GM12878 (cell line): ENCODE results near the gene SLC2A9. TPM values are rescaled to one million over a fixed set of nuclear protein-coding genes. Genes with fewer than 3 reads are reported as not detected.

ENCODE experiments used
- ATAC-seq: fragments of 200-7000 bp; cut with Tn5 transposase; 3 replicates; pipeline ENCODE4 v1.9.1; 2020; ENCODE audit warnings: mild to moderate bottlenecking, moderate library complexity
- BruUV-seq: library from RNA; stranded (reverse); fragments of 400-500 nt; replicated peaks from 2 replicates; lab custom pipeline; 2021; lab: Mats Ljungman, UMichigan
- CTCF ChIA-PET: fragments of 300-600 bp; sonication (Branson Sonifier 250); formaldehyde crosslinking; extraction: SDS; loops from one replicate; lab custom pipeline; 2021; ENCODE audit warnings: inconsistent platforms; lab: Yijun Ruan, JAX
- POLR2A ChIA-PET: fragments of 350-600 bp; formaldehyde crosslinking; extraction: SDS; loops from one replicate; lab custom pipeline; 2021; ENCODE audit warnings: inconsistent platforms; lab: Charles Lee
- RAD21 ChIA-PET: fragments of 300-600 bp; sonication (Branson Sonifier 250); formaldehyde crosslinking; loops from one replicate; lab custom pipeline; 2023; ENCODE audit warnings: antibody characterized with exemption; ENCODE audit not compliant: unreplicated experiment; lab: Charles Lee
- SMC1A ChIA-PET: fragments of 300-600 bp; sonication (Branson Sonifier 250); formaldehyde crosslinking; loops from one replicate; lab custom pipeline; 2023; ENCODE audit not compliant: unreplicated experiment, uncharacterized antibody; lab: Charles Lee
- DNase-seq: peaks from one replicate; pipeline ENCODE4 v3.0.0-alpha.2; 2011; ENCODE audit warnings: low read depth, low spot score
- FAIRE-seq: peaks from 3 replicates; lab custom pipeline; 2011; peaks lifted over from hg19 to GRCh38; lab: Jason Lieb, UNC
- H2AFZ ChIP-seq: 2 replicates; pipeline ENCODE4 v1.6.0; 2011; ENCODE audit warnings: low read depth, low read length, control low read depth; ENCODE audit not compliant: control insufficient read depth
- H3K27ac ChIP-seq: 2 replicates; pipeline ENCODE4 v1.5.1; 2011; ENCODE audit warnings: control low read depth; ENCODE audit not compliant: control insufficient read depth, insufficient read depth
- H3K27me3 ChIP-seq, 2 experiments: replicated peaks in 1 of 2; 2 replicates each; pipeline versions ENCODE4 v1.6.0 to v1.6.1; 2011; ENCODE audit warnings: low read length in 1 of 2; ENCODE audit not compliant: control insufficient read depth in 2 of 2, insufficient read depth in 2 of 2
- H3K36me3 ChIP-seq, 2 experiments: 2 replicates each; pipeline ENCODE4 v1.5.1; 2011; ENCODE audit warnings: low read length in 1 of 2; ENCODE audit not compliant: control insufficient read depth in 2 of 2, insufficient read depth in 2 of 2
- H3K4me1 ChIP-seq: 2 replicates; pipeline ENCODE4 v1.6.1; 2011; ENCODE audit warnings: mild to moderate bottlenecking, low read length, moderate library complexity, mixed read lengths; ENCODE audit not compliant: control insufficient read depth, insufficient read depth
- H3K4me2 ChIP-seq: 2 replicates; pipeline ENCODE4 v1.6.0; 2011; ENCODE audit warnings: control low read depth; ENCODE audit not compliant: control insufficient read depth, insufficient read depth
- H3K4me3 ChIP-seq: fragments of 200-600 bp; sonication (generic); 2 replicates; pipeline ENCODE4 v1.5.1; 2016
- H3K79me2 ChIP-seq: 2 replicates; pipeline ENCODE4 v1.6.0; 2011; ENCODE audit warnings: low read length; ENCODE audit not compliant: control insufficient read depth, insufficient read depth
- H3K9ac ChIP-seq: 2 replicates; pipeline ENCODE4 v1.8.0; 2011; ENCODE audit warnings: low read length, control low read depth, mixed read lengths; ENCODE audit not compliant: control insufficient read depth, insufficient read depth
- H3K9me3 ChIP-seq: replicated peaks from 3 replicates; pipeline ENCODE4 v1.5.1; 2011; ENCODE audit warnings: mild to moderate bottlenecking, low read length; ENCODE audit not compliant: control insufficient read depth, insufficient read depth
- H4K20me1 ChIP-seq: 2 replicates; pipeline ENCODE4 v1.6.0; 2011; ENCODE audit not compliant: control insufficient read depth, insufficient read depth
- BCL11A ChIP-seq: IDR thresholded peaks from 2 replicates; pipeline ENCODE4 v1.6.1; 2011; ENCODE audit warnings: low read depth, low read length
- BRCA1 ChIP-seq: IDR thresholded peaks from 2 replicates; pipeline ENCODE4 v1.6.1; 2011; ENCODE audit warnings: low read depth, low read length, improper control_type of control experiment
- CHD1 ChIP-seq: IDR thresholded peaks from 2 replicates; pipeline ENCODE4 v1.6.1; 2012; ENCODE audit warnings: low read depth, low read length, improper control_type of control experiment
- CREM ChIP-seq: IDR thresholded peaks from 2 replicates; pipeline ENCODE4 v1.6.1; 2014; ENCODE audit warnings: antibody characterized with exemption, low read depth
- EGR1 ChIP-seq, 2 experiments: IDR thresholded peaks; 1 replicate in 1 of 2; 2 replicates in 1 of 2; pipeline ENCODE4 v1.6.1; 2011 to 2012; ENCODE audit warnings: low read depth in 2 of 2, low read length in 2 of 2, borderline replicate concordance in 1 of 2, mild to moderate bottlenecking in 1 of 2, moderate library complexity in 1 of 2
- EP300 ChIP-seq, 2 experiments: fragments of 150-350 bp in 1 of 2; IDR thresholded peaks; 2 replicates each; pipeline ENCODE4 v1.6.1; 2011 to 2012; ENCODE audit warnings: low read depth in 2 of 2, low read length in 2 of 2, borderline replicate concordance in 1 of 2, improper control_type of control experiment in 1 of 2, inconsistent platforms in 1 of 2; ENCODE audit not compliant: control insufficient read depth in 1 of 2
- ETV6 ChIP-seq, 2 experiments: fragments of 450-650 bp in 1 of 2; IDR thresholded peaks in 1 of 2; conservative IDR thresholded peaks in 1 of 2; 2 replicates each; pipeline ENCODE4 v1.6.1; 2014; ENCODE audit warnings: antibody characterized with exemption in 1 of 2, borderline replicate concordance in 1 of 2, low read depth in 1 of 2, mild to moderate bottlenecking in 1 of 2, moderate library complexity in 1 of 2
- HDAC6 ChIP-seq: fragments of 200-600 bp; sonication (generic); IDR thresholded peaks from one replicate; pipeline ENCODE4 v1.8.0; 2017; ENCODE audit warnings: antibody characterized with exemption; ENCODE audit not compliant: unreplicated experiment
- IKZF1 ChIP-seq: fragments of 450-650 bp; conservative IDR thresholded peaks from 2 replicates; pipeline ENCODE4 v1.6.1; 2017; ENCODE audit warnings: antibody characterized with exemption, mild to moderate bottlenecking
- KDM1A ChIP-seq: fragments of 200-600 bp; sonication (generic); IDR thresholded peaks from 2 replicates; pipeline ENCODE4 v1.6.1; 2016; ENCODE audit warnings: borderline replicate concordance
- MEF2B ChIP-seq: fragments of 450-650 bp; IDR thresholded peaks from 2 replicates; pipeline ENCODE4 v1.6.1; 2018; ENCODE audit warnings: mild to moderate bottlenecking, moderate library complexity; ENCODE audit not compliant: partially characterized antibody, poor library complexity, severe bottlenecking
- MTA2 ChIP-seq: fragments of 450-650 bp; IDR thresholded peaks from 2 replicates; pipeline ENCODE4 v1.6.1; 2016; ENCODE audit warnings: low read depth, mild to moderate bottlenecking, moderate library complexity
- NR2C1 ChIP-seq: fragments of 450-650 bp; IDR thresholded peaks from 2 replicates; pipeline ENCODE4 v1.6.1; 2017; ENCODE audit warnings: antibody characterized with exemption, mild to moderate bottlenecking, moderate library complexity
- POLR2A ChIP-seq: IDR thresholded peaks from 2 replicates; pipeline ENCODE4 v1.6.1; 2011; ENCODE audit warnings: low read depth, mild to moderate bottlenecking, low read length
- POLR2AphosphoS2 ChIP-seq: IDR thresholded peaks from 2 replicates; pipeline ENCODE4 v1.6.1; 2011; ENCODE audit warnings: low read depth, mild to moderate bottlenecking, low read length, improper control_type of control experiment, moderate library complexity
- STAT3 ChIP-seq: IDR thresholded peaks from 2 replicates; pipeline ENCODE4 v1.6.1; 2011; ENCODE audit warnings: low read depth, low read length, improper control_type of control experiment
- TAF1 ChIP-seq: IDR thresholded peaks from 2 replicates; pipeline ENCODE4 v1.6.1; 2011; ENCODE audit warnings: mild to moderate bottlenecking, low read depth, low read length, borderline replicate concordance
- YBX1 ChIP-seq: fragments of 450-650 bp; IDR thresholded peaks from 2 replicates; pipeline ENCODE4 v1.6.1; 2016; ENCODE audit warnings: antibody characterized with exemption
- WGBS: methylation state at CpG from one replicate; pipeline ENCODE4 v1.1.6; 2016; ENCODE audit warnings: low lambda C conversion rate; ENCODE audit not compliant: insufficient replicate concordance, insufficient coverage; ENCODE audit errors: missing lambda C conversion rate; 5-methylcytosine and 5-hydroxymethylcytosine counted together
- in situ Hi-C: fragments of 300-500 bp; cut with MboI; formaldehyde crosslinking; loops from 9 replicates; pipeline ENCODE4 v1.14.3; 2018; ENCODE audit warnings: mixed read lengths
- intact Hi-C: fragments of 100-400 bp; cut with micrococcal nuclease; formaldehyde crosslinking; loops from one replicate; pipeline ENCODE4 v1.14.2; 2022; ENCODE audit not compliant: unreplicated experiment
- polyA plus RNA-seq, 11 experiments: library from polyadenylated mRNA; depleted of rRNA in 4 of 11; unstranded in 6 of 11; stranded (reverse) in 5 of 11; fragments of >200 nt; fragmentation: Nextera tagmentation in 4 of 11; fragmentation: Illumina TruSeq in 1 of 11; extraction: Ambion mirVana in 4 of 11; extraction: Trizol in 1 of 11; gene quantifications; 1 replicate in 1 of 11; 2 replicates in 10 of 11; pipeline versions ENCODE4 v1.2.1 to v1.2.3, GENCODE V29; 2011 to 2016; ENCODE audit warnings: inconsistent platforms in 2 of 11, missing spikeins in 2 of 11, low read depth in 1 of 11
- total RNA-seq, 4 experiments: library from RNA; depleted of rRNA in 3 of 4; stranded (reverse); fragments of >200 nt in 3 of 4; fragmentation: Illumina TruSeq in 1 of 4; extraction: Trizol in 1 of 4; gene quantifications; 2 replicates each; pipeline versions ENCODE4 v1.2.1 to v1.2.3, GENCODE V29; 2013 to 2021
- TF ChIP-seq, protein P1 (sequence below): IDR thresholded peaks from 2 replicates; pipeline ENCODE4 v1.6.1; 2011; ENCODE audit warnings: borderline replicate concordance, low read depth, mild to moderate bottlenecking, moderate library complexity, mixed read lengths, low read length; ENCODE audit not compliant: insufficient read depth; ENCODE audit errors: extremely low read length
- TF ChIP-seq, protein P2 (sequence below): fragments of 450-650 bp; IDR thresholded peaks from 2 replicates; pipeline ENCODE4 v1.6.1; 2017; ENCODE audit warnings: low read depth, mild to moderate bottlenecking, moderate library complexity

The SLC2A9 gene
- total and polyA plus RNA-seq, 10 of the 15 experiments (the other 5 are each of a cell fraction or from before 2014, with no cell fraction given): 0.28 to 2.8 (median 1.2) TPM

DNA sequence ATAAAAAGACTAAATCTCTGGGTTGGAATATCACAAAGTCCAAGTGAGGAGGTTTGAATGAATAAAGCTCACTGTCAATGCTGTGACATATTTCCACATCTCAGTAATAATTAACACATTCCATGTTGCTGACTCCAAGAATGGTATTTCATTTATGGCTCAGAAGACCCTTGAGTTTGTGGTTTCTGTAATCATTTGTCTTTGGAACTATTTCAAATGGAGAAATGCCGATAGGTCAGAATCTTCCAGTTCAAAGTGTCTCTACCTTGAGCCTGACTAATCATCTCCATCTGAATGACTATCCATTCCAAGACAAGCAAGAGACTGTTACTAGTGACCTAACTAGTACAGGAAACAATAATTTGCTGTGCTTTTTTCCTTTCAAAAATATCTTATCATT, 24.2 kb upstream of the SLC2A9 start:
- RAD21 ChIA-PET: no interaction called here
- TF ChIP-seq KDM1A (no peak), STAT3 (no peak), BRCA1 (no peak), POLR2A (no peak), IKZF1 (no peak), HDAC6 (no peak), BCL11A (no peak), EGR1 (IDR thresholded peaks at IDR 0.05; ENCODE audit: borderline replicate concordance in 1 of 2, low read depth in 2 of 2, low read length in 2 of 2) (no peak), CHD1 (no peak), CREM (no peak), ETV6 (conservative IDR thresholded peaks at IDR 0.05 in 1 of 2, IDR thresholded peaks at IDR 0.05 in 1 of 2; ENCODE audit: borderline replicate concordance in 1 of 2, low read depth in 1 of 2) (no peak), YBX1 (no peak), POLR2AphosphoS2 (no peak), MTA2 (no peak), NR2C1 (no peak), TAF1 (no peak), EP300 (IDR thresholded peaks at IDR 0.05; ENCODE audit: borderline replicate concordance in 1 of 2, control insufficient read depth in 1 of 2, low read depth in 2 of 2, low read length in 2 of 2) (no peak), MEF2B (no peak)
- TF ChIP-seq, protein P1, sequence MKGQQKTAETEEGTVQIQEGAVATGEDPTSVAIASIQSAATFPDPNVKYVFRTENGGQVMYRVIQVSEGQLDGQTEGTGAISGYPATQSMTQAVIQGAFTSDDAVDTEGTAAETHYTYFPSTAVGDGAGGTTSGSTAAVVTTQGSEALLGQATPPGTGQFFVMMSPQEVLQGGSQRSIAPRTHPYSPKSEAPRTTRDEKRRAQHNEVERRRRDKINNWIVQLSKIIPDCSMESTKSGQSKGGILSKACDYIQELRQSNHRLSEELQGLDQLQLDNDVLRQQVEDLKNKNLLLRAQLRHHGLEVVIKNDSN: no peak
- TF ChIP-seq, protein P2, sequence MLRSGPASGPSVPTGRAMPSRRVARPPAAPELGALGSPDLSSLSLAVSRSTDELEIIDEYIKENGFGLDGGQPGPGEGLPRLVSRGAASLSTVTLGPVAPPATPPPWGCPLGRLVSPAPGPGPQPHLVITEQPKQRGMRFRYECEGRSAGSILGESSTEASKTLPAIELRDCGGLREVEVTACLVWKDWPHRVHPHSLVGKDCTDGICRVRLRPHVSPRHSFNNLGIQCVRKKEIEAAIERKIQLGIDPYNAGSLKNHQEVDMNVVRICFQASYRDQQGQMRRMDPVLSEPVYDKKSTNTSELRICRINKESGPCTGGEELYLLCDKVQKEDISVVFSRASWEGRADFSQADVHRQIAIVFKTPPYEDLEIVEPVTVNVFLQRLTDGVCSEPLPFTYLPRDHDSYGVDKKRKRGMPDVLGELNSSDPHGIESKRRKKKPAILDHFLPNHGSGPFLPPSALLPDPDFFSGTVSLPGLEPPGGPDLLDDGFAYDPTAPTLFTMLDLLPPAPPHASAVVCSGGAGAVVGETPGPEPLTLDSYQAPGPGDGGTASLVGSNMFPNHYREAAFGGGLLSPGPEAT: no peak
- TF ChIP-seq, all 136 proteins: peak for 0
- no TSS peak for BruUV-seq
- intact Hi-C loops: no loop called here
- in situ Hi-C loops: no loop called here
- Histone ChIP-seq H3K9ac (no peak overlapping the region), H3K4me1 (no peaks in the 10 kb centered on the region), H2AFZ (no peak overlapping the region), H3K27ac (no peak overlapping the region), H3K4me3 (no peak overlapping the region), H3K4me2 (no peak overlapping the region), H3K27me3 (no peaks in the 10 kb centered on the region), H4K20me1 (no peaks in the 10 kb centered on the region), H3K9me3 (no peaks in the 10 kb centered on the region; the same call in 2 of the 3 replicates), H3K79me2 (no peaks in the 10 kb centered on the region), H3K36me3 (no peaks in the 10 kb centered on the region)
- DNase-seq (no peak), FAIRE-seq (no peak), ATAC-seq (no peak)
- ChIA-PET POLR2A (no interaction called here), CTCF (no interaction called here), SMC1A (no interaction called here)
- 95% methylated on average over 1 of the region's 1 CpG for WGBS
